RWPE2 (cell line): ENCODE measurements around the gene GLB1L.

ENCODE experiments used
- ATAC-seq: fragments of 200-7000 bp; cut with Tn5 transposase; 3 replicates; pipeline ENCODE4 v1.9.1; 2021; ENCODE audit warnings: low read depth
- DNase-seq: peaks from one replicate; pipeline ENCODE4 v3.0.0-alpha.2; 2020; ENCODE audit warnings: low spot score
- H3K27ac ChIP-seq: fragments of 450-650 bp; 2 replicates; pipeline ENCODE4 v1.5.1; 2017; ENCODE audit warnings: mild to moderate bottlenecking; ENCODE audit not compliant: poor library complexity, severe bottlenecking
- H3K27me3 ChIP-seq: fragments of 250-450 bp; sonication (Bioruptor Pico); 2 replicates; pipeline ENCODE4 v1.5.1; 2021; ENCODE audit warnings: mild to moderate bottlenecking, moderate library complexity; ENCODE audit not compliant: insufficient read depth, poor library complexity, severe bottlenecking
- H3K36me3 ChIP-seq: fragments of 250-450 bp; sonication (Bioruptor Pico); 2 replicates; pipeline ENCODE4 v1.5.1; 2020; ENCODE audit warnings: low read depth, mild to moderate bottlenecking, moderate library complexity
- H3K4me1 ChIP-seq: fragments of 250-450 bp; sonication (Bioruptor Pico); 2 replicates; pipeline ENCODE4 v1.5.1; 2021; ENCODE audit warnings: mild to moderate bottlenecking, moderate library complexity; ENCODE audit not compliant: insufficient read depth, poor library complexity, severe bottlenecking
- H3K4me3 ChIP-seq: fragments of 250-450 bp; sonication (Bioruptor Pico); 2 replicates; pipeline ENCODE4 v1.5.1; 2021; ENCODE audit warnings: mild to moderate bottlenecking, moderate library complexity; ENCODE audit not compliant: severe bottlenecking
- H3K9me3 ChIP-seq: fragments of 250-450 bp; sonication (Bioruptor Pico); 2 replicates; pipeline ENCODE4 v1.5.1; 2021; ENCODE audit warnings: mild to moderate bottlenecking, moderate library complexity; ENCODE audit not compliant: severe bottlenecking
- TF ChIP-seq, protein P1 (sequence below): fragments of 450-650 bp; IDR thresholded peaks from one replicate; pipeline ENCODE4 v1.5.1; 2017; ENCODE audit warnings: mild to moderate bottlenecking, moderate library complexity; ENCODE audit not compliant: poor library complexity, severe bottlenecking

Gene GLB1L

DNA sequence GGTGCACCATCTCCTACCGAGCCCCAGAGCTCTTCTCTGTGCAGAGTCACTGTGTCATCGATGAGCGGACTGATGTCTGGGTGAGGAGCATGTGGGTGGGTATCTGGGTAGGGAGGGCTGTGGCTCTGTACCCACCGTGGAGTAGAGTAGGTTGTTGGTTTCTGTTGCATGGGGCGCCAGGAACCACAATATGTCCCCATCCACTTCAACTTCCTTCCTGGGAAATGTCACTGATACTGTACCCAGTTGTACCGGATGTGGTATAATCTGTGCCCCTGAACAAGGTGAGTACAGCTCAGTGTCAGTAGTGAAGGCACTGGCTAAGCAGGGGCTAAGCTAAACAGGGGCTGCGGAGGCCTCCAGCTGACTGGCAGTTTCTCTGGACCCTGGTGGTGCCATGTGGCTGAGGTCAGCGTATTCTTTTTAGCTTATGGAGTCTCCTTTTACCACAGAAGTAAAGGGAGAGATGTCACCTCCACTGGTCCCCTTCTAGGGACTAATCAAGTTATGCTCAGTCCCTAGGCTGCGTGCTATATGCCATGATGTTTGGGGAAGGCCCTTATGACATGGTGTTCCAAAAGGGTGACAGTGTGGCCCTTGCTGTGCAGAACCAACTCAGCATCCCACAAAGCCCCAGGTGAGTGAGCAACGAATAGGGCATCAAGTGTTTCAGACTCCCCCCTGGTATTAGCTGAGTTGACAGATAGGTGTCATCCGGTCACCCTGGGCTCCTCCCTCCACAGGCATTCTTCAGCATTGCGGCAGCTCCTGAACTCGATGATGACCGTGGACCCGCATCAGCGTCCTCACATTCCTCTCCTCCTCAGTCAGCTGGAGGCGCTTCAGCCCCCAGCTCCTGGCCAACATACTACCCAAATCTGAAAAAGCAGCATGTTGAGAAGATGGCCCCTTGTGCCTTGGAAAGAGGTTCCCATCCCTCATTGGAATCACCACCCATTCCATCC lies 2.7 kb upstream of the GLB1L start:
- no peaks in the 10 kb centered on the region for H3K9me3 ChIP-seq
- H3K4me1 ChIP-seq: peaks cover 47% of the 10 kb centered on the region
- ATAC-seq: no peak
- no peaks in the 10 kb centered on the region for H3K27me3 ChIP-seq
- H3K27ac ChIP-seq: peak overlapping the region; percentile 97
- no peak overlapping the region for H3K4me3 ChIP-seq
- peaks cover 48% of the 10 kb centered on the region for H3K36me3 ChIP-seq
- DNase-seq: no peak
- TF ChIP-seq, protein P1, sequence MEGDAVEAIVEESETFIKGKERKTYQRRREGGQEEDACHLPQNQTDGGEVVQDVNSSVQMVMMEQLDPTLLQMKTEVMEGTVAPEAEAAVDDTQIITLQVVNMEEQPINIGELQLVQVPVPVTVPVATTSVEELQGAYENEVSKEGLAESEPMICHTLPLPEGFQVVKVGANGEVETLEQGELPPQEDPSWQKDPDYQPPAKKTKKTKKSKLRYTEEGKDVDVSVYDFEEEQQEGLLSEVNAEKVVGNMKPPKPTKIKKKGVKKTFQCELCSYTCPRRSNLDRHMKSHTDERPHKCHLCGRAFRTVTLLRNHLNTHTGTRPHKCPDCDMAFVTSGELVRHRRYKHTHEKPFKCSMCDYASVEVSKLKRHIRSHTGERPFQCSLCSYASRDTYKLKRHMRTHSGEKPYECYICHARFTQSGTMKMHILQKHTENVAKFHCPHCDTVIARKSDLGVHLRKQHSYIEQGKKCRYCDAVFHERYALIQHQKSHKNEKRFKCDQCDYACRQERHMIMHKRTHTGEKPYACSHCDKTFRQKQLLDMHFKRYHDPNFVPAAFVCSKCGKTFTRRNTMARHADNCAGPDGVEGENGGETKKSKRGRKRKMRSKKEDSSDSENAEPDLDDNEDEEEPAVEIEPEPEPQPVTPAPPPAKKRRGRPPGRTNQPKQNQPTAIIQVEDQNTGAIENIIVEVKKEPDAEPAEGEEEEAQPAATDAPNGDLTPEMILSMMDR: no peak

DNA sequence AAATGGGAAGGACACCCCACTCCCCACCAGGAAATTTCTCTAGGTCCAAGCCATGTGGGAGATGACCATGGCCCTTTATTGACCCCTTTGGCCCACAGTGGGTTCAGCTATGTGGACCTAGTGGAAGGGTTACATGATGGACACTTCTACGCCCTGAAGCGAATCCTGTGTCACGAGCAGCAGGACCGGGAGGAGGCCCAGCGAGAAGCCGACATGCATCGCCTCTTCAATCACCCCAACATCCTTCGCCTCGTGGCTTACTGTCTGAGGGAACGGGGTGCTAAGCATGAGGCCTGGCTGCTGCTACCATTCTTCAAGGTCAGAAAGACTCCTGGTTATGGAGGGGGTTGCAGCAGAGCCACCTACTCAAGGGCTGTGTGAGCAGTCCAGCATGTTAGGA lies 1.3 kb upstream of the GLB1L start:
- H3K27ac ChIP-seq: peak overlapping the region; percentile 97
- peaks cover 39% of the 10 kb centered on the region for H3K4me1 ChIP-seq
- peaks cover 41% of the 10 kb centered on the region for H3K36me3 ChIP-seq
- H3K27me3 ChIP-seq: no peaks in the 10 kb centered on the region
- DNase-seq (no peak), ATAC-seq (no peak)
- peak overlapping the region; percentile 50 for H3K4me3 ChIP-seq
- TF ChIP-seq, protein P1: no peak
- H3K9me3 ChIP-seq: no peaks in the 10 kb centered on the region

DNA sequence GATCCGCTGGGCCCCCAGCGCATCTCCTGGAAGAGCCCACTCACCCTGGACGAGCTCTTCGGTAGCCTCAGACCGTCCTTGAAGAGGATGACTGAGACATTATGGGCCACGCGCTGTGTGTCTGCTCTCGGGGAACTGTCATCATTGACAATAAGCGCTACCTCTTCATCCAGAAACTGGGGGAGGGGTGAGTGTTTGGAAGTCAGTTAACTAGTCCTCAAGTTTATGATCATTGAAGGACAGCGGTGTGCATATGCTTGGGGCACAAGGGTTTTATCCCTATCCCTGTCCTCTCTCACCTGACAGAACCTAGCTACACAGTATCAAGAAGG lies 621 bp upstream of the GLB1L start:
- peak overlapping the region; percentile 97 for H3K27ac ChIP-seq
- H3K36me3 ChIP-seq: peaks cover 34% of the 10 kb centered on the region
- DNase-seq (no peak), ATAC-seq (no peak)
- peaks cover 32% of the 10 kb centered on the region for H3K4me1 ChIP-seq
- peak overlapping the region; percentile 50 for H3K4me3 ChIP-seq
- H3K27me3 ChIP-seq: no peaks in the 10 kb centered on the region
- H3K9me3 ChIP-seq: no peaks in the 10 kb centered on the region
- TF ChIP-seq, protein P1: no peak

DNA sequence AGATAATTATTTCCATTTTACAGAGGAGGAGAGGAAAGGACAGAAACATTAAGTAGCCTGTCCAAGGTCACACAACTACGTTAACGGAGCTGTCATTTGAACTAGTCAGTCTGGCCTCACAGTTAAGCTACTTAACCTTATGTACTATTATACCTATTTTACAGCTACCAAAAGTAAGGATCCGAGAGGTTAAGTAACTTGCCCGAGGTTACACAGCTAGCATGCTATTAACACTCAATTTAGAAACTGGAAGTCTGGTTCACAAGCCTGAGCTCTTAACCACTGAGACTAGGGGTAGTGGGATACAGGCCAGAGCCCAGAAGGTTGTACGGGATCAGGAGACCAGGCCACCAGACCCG lies 476 bp downstream of the GLB1L start:
- DNase-seq: no peak
- H3K27me3 ChIP-seq: no peaks in the 10 kb centered on the region
- H3K27ac ChIP-seq: peak overlapping the region; percentile 97
- H3K4me3 ChIP-seq: peak overlapping the region; percentile 50
- no peak for ATAC-seq
- peaks cover 23% of the 10 kb centered on the region for H3K36me3 ChIP-seq
- TF ChIP-seq, protein P1: no peak
- H3K4me1 ChIP-seq: peaks cover 21% of the 10 kb centered on the region
- no peaks in the 10 kb centered on the region for H3K9me3 ChIP-seq

DNA sequence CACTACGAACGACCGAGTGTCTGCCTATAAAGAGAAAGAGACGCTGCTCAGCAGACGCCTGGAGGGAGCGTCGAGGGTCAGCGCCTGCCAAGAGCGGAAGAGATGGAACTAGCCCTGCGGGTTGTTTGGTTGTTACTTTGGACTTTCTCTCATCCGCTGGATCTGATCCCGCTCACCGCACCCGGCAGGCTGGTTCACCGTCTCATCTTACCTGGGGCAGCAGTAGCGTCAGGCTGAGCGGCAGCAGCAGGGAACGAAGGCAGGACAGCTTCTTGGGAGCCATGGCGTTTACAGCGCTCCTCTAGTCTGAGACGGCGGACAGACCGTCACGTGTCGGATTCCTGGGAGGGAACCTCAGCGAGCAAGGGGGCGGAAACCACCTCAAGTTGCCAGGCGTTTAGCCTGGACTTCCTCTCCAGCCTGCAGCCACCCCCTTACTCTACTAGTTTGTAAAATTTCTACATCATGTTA lies 1.9 kb downstream of the GLB1L start:
- ATAC-seq (no peak), DNase-seq (no peak)
- H3K27ac ChIP-seq: no peak overlapping the region

More for the DNA sequence above, 1.9 kb downstream of the GLB1L start:
- Histone ChIP-seq H3K27me3 (no peaks in the 10 kb centered on the region), H3K4me1 (peaks cover 8% of the 10 kb centered on the region), H3K9me3 (no peaks in the 10 kb centered on the region), H3K36me3 (peaks cover 26% of the 10 kb centered on the region), H3K4me3 (no peak overlapping the region)
- TF ChIP-seq, protein P1: no peak
